HG03135 (cell line): ENCODE data around the gene CCR7.
"Not testable (repeated sequence)": the region's sequence is repeated elsewhere in the genome, so short reads cannot be mapped to it uniquely, and the experiment has no call there.

Experiments
- ATAC-seq: cut with Tn5 transposase; IDR thresholded peaks from one replicate; pipeline ENCODE4 v1.9.1; 2021; ENCODE audit warnings: mild to moderate bottlenecking, moderate library complexity; ENCODE audit not compliant: unreplicated experiment

Gene CCR7

GRCh38 chr17:40597556-40598300 is 32.5 kb upstream of the CCR7 start:
- no peak for ATAC-seq

GRCh38 chr17:40597156-40597555 is 31.9 kb upstream of the CCR7 start:
- ATAC-seq: no peak

GRCh38 chr17:40596261-40596919 is 31.1 kb upstream of the CCR7 start:
- ATAC-seq: no peak

- ATAC-seq: no peak
Measured at GRCh38 chr17:40590742-40591141, 25.5 kb upstream of the CCR7 start.

- ATAC-seq: no peak
Measured at GRCh38 chr17:40588552-40588951, 23.3 kb upstream of the CCR7 start.

GRCh38 chr17:40586264-40586663 is 21.0 kb upstream of the CCR7 start:
- not testable (repeated sequence) for ATAC-seq

GRCh38 chr17:40584950-40585349 is 19.7 kb upstream of the CCR7 start:
- not testable (repeated sequence) for ATAC-seq

- ATAC-seq: peak; percentile 91
Measured at GRCh38 chr17:40582328-40582901, 17.1 kb upstream of the CCR7 start.

- no peak for ATAC-seq
Measured at GRCh38 chr17:40580140-40580539, 14.9 kb upstream of the CCR7 start.

GRCh38 chr17:40579471-40579870 is 14.2 kb upstream of the CCR7 start:
- no peak for ATAC-seq

- no peak for ATAC-seq
Measured at GRCh38 chr17:40577611-40578065, 12.4 kb upstream of the CCR7 start.

- ATAC-seq: no peak
Measured at GRCh38 chr17:40576113-40576740, 11.0 kb upstream of the CCR7 start.

GRCh38 chr17:40574292-40574691 is 9.0 kb upstream of the CCR7 start:
- no peak for ATAC-seq

- not testable (repeated sequence) for ATAC-seq
Measured at GRCh38 chr17:40572245-40572993, 7.1 kb upstream of the CCR7 start.

GRCh38 chr17:40568074-40568836 is 3.0 kb upstream of the CCR7 start:
- no peak for ATAC-seq

- ATAC-seq: no peak
Measured at GRCh38 chr17:40567377-40567776, 2.1 kb upstream of the CCR7 start.

- ATAC-seq: no peak
Measured at GRCh38 chr17:40565769-40566409, 617 bp upstream of the CCR7 start.

- no peak for ATAC-seq
Measured at GRCh38 chr17:40564195-40564882, 933 bp downstream of the CCR7 start.
